ENCODE measurements around the gene PIGB. TPM values are rescaled to one million over a fixed set of nuclear protein-coding genes. Genes with fewer than 3 reads are reported as not detected.

Gene PIGB
- total RNA-seq, 1 experiment from 2014 or later: 5.2 TPM

- Mint-ChIP-seq H3K4me1 (no peaks in the 10 kb centered on the region), H3K27me3 (ENCODE audit: low read depth) (no peaks in the 10 kb centered on the region), H3K9me3 (0 out of 2 replicates have a peak, but pooled peaks cover 3% of the 10 kb centered on the region), H3K4me3 (no peak overlapping the region), H3K27ac (no peak overlapping the region), H3K36me3 (peaks cover 3% of the 10 kb centered on the region; the same call in 1 of the 2 replicates)
- ChIA-PET CTCF (no interaction called here), POLR2A (no interaction called here)
- TF ChIP-seq ERG (CRISPR knock-in tag; IDR thresholded peaks at IDR 0.05) (no peak), RELA (CRISPR knock-in tag; IDR thresholded peaks at IDR 0.05; ENCODE audit: borderline replicate concordance) (no peak), ZSCAN18 (CRISPR knock-in tag; IDR thresholded peaks at IDR 0.05) (no peak), SMAD4 (CRISPR knock-in tag; IDR thresholded peaks at IDR 0.05) (no peak), SP1 (CRISPR knock-in tag; conservative IDR thresholded peaks at IDR 0.05) (no peak), USF1 (CRISPR knock-in tag; IDR thresholded peaks at IDR 0.05) (no peak)
- ATAC-seq: no peak
- no peak for DNase-seq (ENCODE audit: low spot score)
Observed at GRCh38 chr15:55389264-55389607, 70.2 kb downstream of the PIGB start.

- Mint-ChIP-seq H3K9me3 (peaks cover 23% of the 10 kb centered on the region), H3K36me3 (peaks cover 17% of the 10 kb centered on the region), H3K27ac (no peak overlapping the region), H3K27me3 (ENCODE audit: low read depth) (no peaks in the 10 kb centered on the region), H3K4me3 (no peak overlapping the region), H3K4me1 (peaks cover 16% of the 10 kb centered on the region)
- ATAC-seq (no peak), DNase-seq (ENCODE audit: low spot score) (no peak)
- ChIA-PET CTCF (no interaction called here), POLR2A (interaction anchor here (0.5 kb wide), 1 partner anchor 77 kb away, joined by 3 read pairs; no protein-coding TSS in a partner anchor)
- no peak for TF ChIP-seq SMAD4 (CRISPR knock-in tag; IDR thresholded peaks at IDR 0.05)
- no peak for TF ChIP-seq CDX4 (CRISPR knock-in tag; IDR thresholded peaks at IDR 0.05; ENCODE audit: borderline replicate concordance)
- TF ChIP-seq AR (CRISPR knock-in tag; IDR thresholded peaks at IDR 0.05): no peak
- no peak for TF ChIP-seq E2F1 (CRISPR knock-in tag; IDR thresholded peaks at IDR 0.05)
- no peak for TF ChIP-seq SMAD3 (CRISPR knock-in tag; IDR thresholded peaks at IDR 0.05; ENCODE audit: borderline replicate concordance)
- no peak for TF ChIP-seq HMGXB4 (CRISPR knock-in tag; IDR thresholded peaks at IDR 0.05)
- no peak for TF ChIP-seq E2F4 (CRISPR knock-in tag; IDR thresholded peaks at IDR 0.05; ENCODE audit: borderline replicate concordance, low read depth)
Observed at GRCh38 chr15:55394694-55395093, 75.7 kb downstream of the PIGB start.

Data from WTC11 (cell line).